H1 (cell line): ENCODE measurements around the gene RGS9BP. TPM values are rescaled to one million over a fixed set of nuclear protein-coding genes. Genes with fewer than 3 reads are reported as not detected.
"Not testable (repeated sequence)": the region's sequence is repeated elsewhere in the genome, so short reads cannot be mapped to it uniquely, and the experiment has no call there.

Source experiments
- CTCF ChIA-PET: fragments of 300-600 bp; sonication (Branson Sonifier 250); formaldehyde crosslinking; loops from one replicate; lab custom pipeline; 2021; ENCODE audit not compliant: partially characterized antibody; lab: Charles Lee
- POLR2A ChIA-PET: fragments of 300-600 bp; sonication (Branson Sonifier 250); formaldehyde crosslinking; loops from one replicate; lab custom pipeline; 2021; ENCODE audit warnings: inconsistent platforms; ENCODE audit not compliant: partially characterized antibody; lab: Charles Lee
- DNase-seq, 2 experiments: peaks; one replicate each; pipeline versions ENCODE4 v3.0.0 to v3.0.0-alpha.2; 2010 to 2022; ENCODE audit warnings: low spot score in 2 of 2, low read depth in 1 of 2, mixed read lengths in 1 of 2
- FAIRE-seq: peaks from 2 replicates; lab custom pipeline; 2011; peaks lifted over from hg19 to GRCh38; lab: Jason Lieb, UNC
- H2AFZ ChIP-seq: 2 replicates; pipeline ENCODE4 v1.8.1; 2012; ENCODE audit warnings: low read length, inconsistent platforms
- H2AK5ac ChIP-seq: 2 replicates; pipeline ENCODE4 v1.6.1; 2013; ENCODE audit warnings: low read depth, low read length
- H2BK120ac ChIP-seq: replicated peaks from 2 replicates; pipeline ENCODE3; 2013; ENCODE audit warnings: low read depth, low read length, inconsistent platforms
- H2BK12ac ChIP-seq: 2 replicates; pipeline ENCODE4 v1.6.1; 2013; ENCODE audit warnings: low read depth, low read length
- H2BK15ac ChIP-seq: 2 replicates; pipeline ENCODE4 v1.6.1; 2013; ENCODE audit warnings: low read length
- H2BK20ac ChIP-seq: 2 replicates; pipeline ENCODE4 v1.6.1; 2013; ENCODE audit warnings: low read length
- H2BK5ac ChIP-seq: 2 replicates; pipeline ENCODE4 v1.6.1; 2013; ENCODE audit warnings: low read depth, low read length
- H3K14ac ChIP-seq: 2 replicates; pipeline ENCODE4 v1.6.1; 2013; ENCODE audit warnings: inconsistent platforms; ENCODE audit not compliant: insufficient read length
- H3K18ac ChIP-seq: 2 replicates; pipeline ENCODE4 v1.6.1; 2013; ENCODE audit warnings: low read length; ENCODE audit errors: extremely low read depth
- H3K23ac ChIP-seq: 2 replicates; pipeline ENCODE4 v1.6.1; 2013; ENCODE audit warnings: inconsistent platforms; ENCODE audit not compliant: insufficient read length
- H3K23me2 ChIP-seq: 2 replicates; pipeline ENCODE4 v1.6.1; 2013; ENCODE audit warnings: low read depth, low read length
- H3K27ac ChIP-seq: 2 replicates; pipeline ENCODE4 v1.6.1; 2011; ENCODE audit warnings: low read depth, low read length, inconsistent platforms
- H3K27me3 ChIP-seq, 4 experiments: replicated peaks in 1 of 4; 1 replicate in 1 of 4; 2 replicates in 3 of 4; pipeline versions ENCODE4 v1.6.1 to v1.8.1; 2011 to 2013; ENCODE audit warnings: low read length in 3 of 4, mild to moderate bottlenecking in 3 of 4, inconsistent platforms in 2 of 4, mixed read lengths in 2 of 4, moderate library complexity in 1 of 4; ENCODE audit not compliant: control insufficient read depth in 3 of 4, insufficient read depth in 3 of 4; ENCODE audit errors: extremely low read depth in 1 of 4
- H3K36me3 ChIP-seq, 4 experiments: 2 replicates each; pipeline versions ENCODE4 v1.6.1 to v1.8.1; 2011 to 2013; ENCODE audit warnings: mild to moderate bottlenecking in 4 of 4, low read length in 3 of 4, moderate library complexity in 2 of 4, control low read depth in 1 of 4, inconsistent platforms in 1 of 4; ENCODE audit not compliant: insufficient read depth in 4 of 4, control insufficient read depth in 2 of 4
- H3K4ac ChIP-seq: replicated peaks from 2 replicates; pipeline ENCODE3; 2013; ENCODE audit warnings: low read length, low read depth, mixed read lengths, inconsistent platforms; ENCODE audit not compliant: insufficient read length
- H3K4me1 ChIP-seq, 4 experiments: replicated peaks in 1 of 4; 1 replicate in 1 of 4; 2 replicates in 3 of 4; pipeline versions ENCODE4 v1.6.1 to v1.8.1; 2011 to 2013; ENCODE audit warnings: low read length in 3 of 4, inconsistent platforms in 2 of 4, mixed read lengths in 1 of 4; ENCODE audit not compliant: insufficient read depth in 4 of 4, control insufficient read depth in 3 of 4
- H3K4me2 ChIP-seq, 2 experiments: 2 replicates each; pipeline versions ENCODE4 v1.6.1 to v1.8.1; 2011 to 2013; ENCODE audit warnings: low read depth in 2 of 2, low read length in 2 of 2, control low read depth in 1 of 2, inconsistent platforms in 1 of 2, mild to moderate bottlenecking in 1 of 2; ENCODE audit not compliant: insufficient read depth in 1 of 2
- H3K4me3 ChIP-seq, 4 experiments: fragments of 200-600, 300-600 bp in 1 of 4; sonication (generic), shearing (Covaris generic), sonication (Bioruptor Twin) in 1 of 4; 2 replicates each; pipeline versions ENCODE4 v1.5.1 to v1.8.1; 2011 to 2016; ENCODE audit warnings: low read length in 4 of 4, low read depth in 3 of 4, control low read depth in 2 of 4, inconsistent platforms in 2 of 4, mild to moderate bottlenecking in 2 of 4, mixed read lengths in 1 of 4, moderate library complexity in 1 of 4; ENCODE audit not compliant: insufficient read depth in 2 of 4; ENCODE audit errors: extremely low read depth in 1 of 4
- H3K56ac ChIP-seq: replicated peaks from 2 replicates; pipeline ENCODE3; 2013; ENCODE audit warnings: low read depth, mild to moderate bottlenecking, mixed read lengths, low read length, inconsistent platforms; ENCODE audit not compliant: insufficient read length
- H3K79me1 ChIP-seq: 2 replicates; pipeline ENCODE4 v1.6.1; 2013; ENCODE audit warnings: low read depth, low read length, control low read depth
- H3K79me2 ChIP-seq, 2 experiments: 2 replicates each; pipeline versions ENCODE4 v1.6.1 to v1.8.1; 2012 to 2013; ENCODE audit warnings: low read length in 2 of 2, mild to moderate bottlenecking in 2 of 2, inconsistent platforms in 1 of 2; ENCODE audit not compliant: insufficient read depth in 2 of 2, control insufficient read depth in 1 of 2
- H3K9ac ChIP-seq, 4 experiments: replicated peaks in 1 of 4; 1 replicate in 1 of 4; 2 replicates in 3 of 4; pipeline versions ENCODE4 v1.6.1 to v1.8.1; 2011 to 2013; ENCODE audit warnings: low read depth in 3 of 4, low read length in 3 of 4, control low read depth in 2 of 4, mild to moderate bottlenecking in 2 of 4, moderate library complexity in 2 of 4, inconsistent platforms in 1 of 4; ENCODE audit errors: extremely low read depth in 1 of 4
- H3K9me3 ChIP-seq, 2 experiments: 2 replicates each; pipeline versions ENCODE4 v1.6.1 to v1.8.1; 2012 to 2013; ENCODE audit warnings: mild to moderate bottlenecking in 2 of 2, moderate library complexity in 2 of 2, control low read depth in 1 of 2, inconsistent platforms in 1 of 2, low read depth in 1 of 2, low read length in 1 of 2, mixed read lengths in 1 of 2; ENCODE audit not compliant: insufficient read depth in 2 of 2
- H4K20me1 ChIP-seq, 2 experiments: replicated peaks in 1 of 2; 2 replicates each; pipeline versions ENCODE3 to v1.8.1; 2011 to 2013; ENCODE audit warnings: inconsistent platforms in 2 of 2, low read length in 2 of 2, mild to moderate bottlenecking in 1 of 2; ENCODE audit not compliant: insufficient read depth in 2 of 2, control insufficient read depth in 1 of 2
- H4K5ac ChIP-seq: 2 replicates; pipeline ENCODE4 v1.6.1; 2013; ENCODE audit warnings: low read length, low read depth, mixed read lengths, inconsistent platforms; ENCODE audit not compliant: insufficient read length
- H4K8ac ChIP-seq: 2 replicates; pipeline ENCODE4 v1.8.0; 2013; ENCODE audit warnings: mild to moderate bottlenecking, moderate library complexity, low read length, inconsistent platforms; ENCODE audit not compliant: insufficient read depth; ENCODE audit errors: extremely low read depth
- H4K91ac ChIP-seq: replicated peaks from 2 replicates; pipeline ENCODE3; 2013; ENCODE audit warnings: low read length, mixed read lengths, inconsistent platforms; ENCODE audit not compliant: insufficient read length
- WGBS, 2 experiments: shearing (Covaris generic) in 1 of 2; methylation state at CpG; one replicate each; pipeline versions ENCODE4 v1.1.6 to v1.1.7; 2013 to 2015; ENCODE audit warnings: low lambda C conversion rate in 2 of 2, mixed read lengths in 2 of 2, inconsistent platforms in 1 of 2, low coverage in 1 of 2, missing lambda C conversion rate in 1 of 2; ENCODE audit not compliant: insufficient replicate concordance in 2 of 2, insufficient coverage in 1 of 2, insufficient read length in 1 of 2; ENCODE audit errors: extremely low coverage in 1 of 2, missing lambda C conversion rate in 1 of 2; 5-methylcytosine and 5-hydroxymethylcytosine counted together
- polyA plus RNA-seq, 7 experiments: library from polyadenylated mRNA; depleted of rRNA in 3 of 7; stranded (reverse) in 5 of 7; unstranded in 2 of 7; fragments of >200 nt in 5 of 7; fragments of 200-250 nt in 2 of 7; gene quantifications; 1 replicate in 5 of 7; 2 replicates in 1 of 7; 4 replicates in 1 of 7; pipeline versions ENCODE4 v1.2.1 to v1.2.3, GENCODE V29; 2011 to 2013; ENCODE audit warnings: missing spikeins in 2 of 7, mixed read lengths in 2 of 7
- total RNA-seq: library from RNA; stranded (reverse); fragmentation: NEBNext Ultra II Directional; extraction: Animal tissue kit (Norgen Biotek cat#: 25700); gene quantifications from 2 replicates; pipeline ENCODE4 v1.2.1, GENCODE V29; 2021

The RGS9BP gene
- total and polyA plus RNA-seq, 2 of the 8 experiments (the other 6 are each of a cell fraction or from before 2014, with no cell fraction given) = 0.11 to 0.26 TPM

GRCh38 chr19:32694316-32694715 is 18.7 kb downstream of the RGS9BP start:
- FAIRE-seq, H2BK5ac ChIP-seq, H3K56ac ChIP-seq, H2BK15ac ChIP-seq, H3K4me3 ChIP-seq, H4K8ac ChIP-seq, H3K23me2 ChIP-seq, H4K91ac ChIP-seq, H2BK20ac ChIP-seq, H2BK120ac ChIP-seq, H2BK12ac ChIP-seq, H3K27ac ChIP-seq, H3K79me1 ChIP-seq, H3K18ac ChIP-seq, H3K4me2 ChIP-seq, CTCF ChIA-PET, H3K79me2 ChIP-seq, H4K20me1 ChIP-seq, H3K4ac ChIP-seq, H3K23ac ChIP-seq, H2AFZ ChIP-seq, H2AK5ac ChIP-seq, H3K9me3 ChIP-seq, H3K4me1 ChIP-seq, H3K14ac ChIP-seq, H3K9ac ChIP-seq, H3K36me3 ChIP-seq, POLR2A ChIA-PET, DNase-seq, H4K5ac ChIP-seq: not testable (repeated sequence)
- WGBS, 2 experiments = 90% methylated on average over 2 of the region's 2 CpGs; no CpG with 5 or more reads in 1 of the 2 experiments
- peaks cover 0 to 21% (median 10%) of the 10 kb centered on the region in 4 experiments; a peak in 6 of 7 replicates for H3K27me3 ChIP-seq

GRCh38 chr19:32694851-32695250 is 19.2 kb downstream of the RGS9BP start:
- H2BK5ac ChIP-seq, H2BK15ac ChIP-seq, H3K36me3 ChIP-seq, H2BK20ac ChIP-seq, H3K4ac ChIP-seq, H2AFZ ChIP-seq, H3K4me1 ChIP-seq, FAIRE-seq, H3K18ac ChIP-seq, H2BK120ac ChIP-seq, H3K79me1 ChIP-seq, H3K23me2 ChIP-seq, H4K91ac ChIP-seq, H3K56ac ChIP-seq, H3K4me2 ChIP-seq, H2BK12ac ChIP-seq, H3K4me3 ChIP-seq, POLR2A ChIA-PET, H4K5ac ChIP-seq, H4K20me1 ChIP-seq, DNase-seq, H3K9me3 ChIP-seq, H3K27ac ChIP-seq, H3K14ac ChIP-seq, CTCF ChIA-PET, H2AK5ac ChIP-seq, H4K8ac ChIP-seq, H3K23ac ChIP-seq, H3K9ac ChIP-seq, H3K79me2 ChIP-seq: not testable (repeated sequence)
- 94% methylated on average over 2 of the region's 2 CpGs; no CpG with 5 or more reads in 1 of the 2 experiments for WGBS, 2 experiments
- H3K27me3 ChIP-seq = peaks cover 0 to 21% (median 10%) of the 10 kb centered on the region in 4 experiments; a peak in 6 of 7 replicates
